ENCODE measurements around the gene DBH.
"Not testable (repeated sequence)": the region's sequence is repeated elsewhere in the genome, so short reads cannot be mapped to it uniquely, and the experiment has no call there.

The DBH gene

DNA sequence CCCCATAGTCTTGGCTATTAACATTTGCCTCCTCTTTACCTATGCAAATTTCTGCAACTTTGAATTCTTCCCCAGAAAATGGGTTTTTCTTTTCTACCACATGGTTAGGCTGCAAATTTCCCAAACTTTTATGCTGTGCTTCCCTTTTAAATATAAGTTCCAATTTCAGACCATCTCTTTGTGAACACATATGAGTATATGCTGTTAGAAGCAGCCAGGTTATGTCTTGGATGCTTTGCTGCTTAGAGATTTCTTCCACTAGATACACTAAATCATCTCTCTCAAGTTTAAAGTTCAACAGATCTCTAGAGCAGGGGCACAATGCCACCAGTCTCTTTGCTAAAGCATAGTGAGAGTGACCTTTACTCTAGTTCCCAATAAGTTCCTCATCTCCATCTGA is 10.2 kb upstream of the DBH start:
- DNase-seq (ENCODE audit: low spot score) = not testable (repeated sequence)

DNA sequence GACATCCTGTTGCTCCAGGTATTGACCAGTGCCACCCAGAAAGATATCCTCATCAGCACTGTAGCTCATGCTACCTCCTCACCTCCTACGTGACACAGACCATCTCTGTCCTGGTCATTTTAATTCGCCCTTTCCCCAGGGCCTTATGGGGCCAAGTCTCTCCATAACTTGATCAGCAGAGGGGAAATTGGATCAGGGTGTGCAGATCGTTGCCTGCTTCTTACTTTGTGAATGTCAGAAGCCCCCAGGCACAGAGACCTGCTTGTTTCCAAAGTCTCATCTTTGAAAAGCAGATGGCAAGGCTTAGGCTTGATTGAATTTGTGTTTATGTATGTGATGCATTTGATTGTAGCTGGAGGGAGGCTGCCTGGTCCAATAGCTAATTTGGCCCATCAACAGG is 8.8 kb upstream of the DBH start:
- DNase-seq (ENCODE audit: low spot score) = no peak

DNA sequence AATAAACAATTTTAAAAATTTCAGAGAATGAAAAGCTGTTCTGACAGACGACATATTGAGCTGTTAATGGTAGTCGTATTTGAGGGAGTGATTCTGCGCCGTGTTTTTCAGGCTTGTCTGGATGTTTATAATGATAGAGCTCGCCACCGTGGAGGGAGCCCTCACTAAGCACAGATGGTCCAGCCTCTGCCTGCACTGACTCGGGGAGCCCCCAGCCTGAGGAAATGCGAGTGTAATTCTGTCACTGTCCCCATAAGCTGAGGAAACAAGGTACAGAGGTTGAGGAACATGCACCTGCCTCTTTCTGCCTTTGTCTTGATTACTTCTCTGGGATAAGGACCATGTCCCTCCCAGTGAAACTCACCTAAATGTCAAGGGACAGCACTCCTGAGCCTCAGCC is 7.4 kb upstream of the DBH start:
- no peak for DNase-seq (ENCODE audit: low spot score)

DNA sequence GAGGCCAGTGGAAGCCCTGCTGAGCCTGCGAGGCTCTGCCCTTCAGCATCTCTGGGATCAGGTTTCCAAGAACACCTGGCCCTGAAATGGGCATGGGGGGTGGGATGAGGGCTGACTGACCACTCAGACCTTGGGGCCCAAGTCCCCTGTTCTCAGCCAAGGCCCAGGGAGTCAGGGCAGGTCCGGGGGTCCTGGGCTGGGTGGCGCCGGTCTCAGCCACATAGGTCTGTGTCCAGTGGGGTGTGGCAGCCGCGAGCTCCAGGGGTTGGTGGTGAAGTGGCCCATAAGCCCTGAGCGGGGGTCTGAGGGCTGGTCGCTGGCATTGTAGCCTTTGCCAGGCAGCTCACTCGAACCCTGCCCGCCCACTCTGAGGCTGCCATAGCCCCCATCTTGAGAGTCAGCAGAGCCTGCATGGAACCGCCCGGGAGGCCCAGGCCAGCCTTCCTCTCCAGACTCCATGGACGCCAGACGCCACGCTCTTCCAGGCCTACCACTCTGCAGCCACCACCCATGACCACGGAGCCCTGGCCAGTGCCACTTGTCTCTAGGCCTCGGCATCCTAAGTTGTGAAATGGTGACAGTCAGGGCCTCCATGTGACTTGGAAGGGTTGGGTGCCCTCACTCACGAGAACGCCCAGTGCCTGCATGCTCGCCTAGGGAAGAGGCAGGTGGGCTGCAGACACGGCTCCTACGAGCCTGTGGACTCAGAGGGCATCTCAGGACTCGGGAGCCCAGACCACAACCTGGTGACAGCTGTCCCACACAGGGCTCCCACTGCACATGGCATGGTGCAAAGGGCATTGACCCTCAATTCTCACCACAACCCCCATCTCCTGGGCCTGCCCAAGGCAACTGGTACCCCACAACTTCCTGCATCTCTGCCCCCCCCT is 6.7 kb upstream of the DBH start:
- DNase-seq (ENCODE audit: low spot score) = no peak

DNA sequence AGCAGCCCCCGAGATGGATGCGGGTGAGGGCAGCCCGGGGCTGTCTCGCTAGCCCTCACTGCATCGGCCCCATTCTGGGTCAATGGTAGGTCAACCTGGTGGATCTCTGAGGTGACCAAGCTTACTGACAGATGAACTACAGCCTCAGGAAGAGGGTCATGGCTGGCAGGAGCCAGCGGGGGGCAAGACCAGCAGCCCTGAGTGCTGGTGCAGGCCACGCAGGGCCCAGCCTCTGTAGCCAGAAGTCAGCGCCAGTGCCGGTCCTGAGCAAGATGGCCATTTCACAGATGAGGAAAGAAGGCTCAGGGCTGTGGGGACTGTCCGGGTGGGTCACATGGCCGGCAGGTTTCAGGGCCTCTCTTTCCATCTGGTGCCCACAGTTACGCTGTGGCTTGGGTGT is 5.1 kb upstream of the DBH start:
- no peak for DNase-seq (ENCODE audit: low spot score)

DNA sequence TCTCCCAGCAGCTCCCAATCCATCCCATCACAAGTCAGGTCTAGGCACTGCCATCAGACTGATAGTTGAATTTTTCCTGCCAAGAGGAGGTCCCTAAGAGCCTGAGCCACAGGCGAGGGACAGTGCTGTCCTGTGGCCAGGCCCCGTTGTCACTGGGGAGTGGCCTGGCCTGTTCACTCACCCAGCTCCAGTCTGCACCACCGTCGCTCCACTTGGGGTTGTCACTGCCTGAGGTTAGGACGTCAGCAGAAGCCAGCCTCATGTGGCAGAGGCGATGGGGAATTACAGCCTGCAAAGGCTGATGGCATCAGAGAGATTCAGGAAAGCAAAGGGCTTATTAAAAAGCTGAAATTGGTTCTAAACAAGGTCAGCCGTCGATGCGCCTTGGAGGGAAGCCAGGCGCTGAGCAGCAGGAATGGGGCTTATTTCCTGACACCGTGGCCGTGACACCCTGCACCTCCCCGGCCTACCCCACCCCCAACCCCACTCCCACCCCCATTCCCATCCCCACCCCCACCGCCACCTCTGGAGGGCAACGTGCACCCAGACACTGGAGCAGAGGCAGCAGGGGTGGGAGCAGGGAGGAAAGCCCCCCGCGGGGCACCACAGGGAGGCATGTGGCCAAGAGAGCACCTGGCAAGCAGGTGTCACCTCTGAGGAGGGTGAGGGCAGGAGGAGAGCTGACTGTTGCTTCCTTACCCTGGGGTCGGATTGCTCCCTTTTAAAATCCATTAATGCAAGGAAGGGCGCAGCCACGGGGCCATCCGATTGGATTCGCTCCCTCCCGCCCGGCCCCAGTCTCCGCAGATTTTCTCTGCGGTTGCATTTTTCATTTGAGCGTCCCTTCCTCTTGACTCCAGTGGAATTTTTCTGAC is 3.1 kb upstream of the DBH start:
- no peak for DNase-seq (ENCODE audit: low spot score)

DNA sequence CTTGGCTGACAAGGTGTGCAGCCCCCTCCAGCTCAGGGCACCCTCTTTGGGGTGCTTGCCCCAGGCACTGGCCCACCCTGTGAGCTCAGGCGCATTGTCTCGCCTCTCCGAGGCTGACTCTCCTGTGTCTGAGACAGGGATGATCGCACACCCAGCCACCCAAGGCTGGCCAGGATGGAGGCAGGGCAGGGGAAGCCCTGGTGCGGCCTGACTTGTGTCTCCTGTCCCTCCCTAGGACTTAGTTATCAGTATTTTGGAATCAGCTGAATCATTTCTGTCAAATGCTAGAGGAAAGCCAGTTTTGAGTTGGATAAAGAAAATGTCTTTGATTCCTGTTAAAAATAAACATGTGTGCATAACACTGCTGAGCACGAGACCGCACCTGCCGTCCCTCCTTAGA is 2.5 kb upstream of the DBH start:
- no peak for DNase-seq (ENCODE audit: low spot score)

DNA sequence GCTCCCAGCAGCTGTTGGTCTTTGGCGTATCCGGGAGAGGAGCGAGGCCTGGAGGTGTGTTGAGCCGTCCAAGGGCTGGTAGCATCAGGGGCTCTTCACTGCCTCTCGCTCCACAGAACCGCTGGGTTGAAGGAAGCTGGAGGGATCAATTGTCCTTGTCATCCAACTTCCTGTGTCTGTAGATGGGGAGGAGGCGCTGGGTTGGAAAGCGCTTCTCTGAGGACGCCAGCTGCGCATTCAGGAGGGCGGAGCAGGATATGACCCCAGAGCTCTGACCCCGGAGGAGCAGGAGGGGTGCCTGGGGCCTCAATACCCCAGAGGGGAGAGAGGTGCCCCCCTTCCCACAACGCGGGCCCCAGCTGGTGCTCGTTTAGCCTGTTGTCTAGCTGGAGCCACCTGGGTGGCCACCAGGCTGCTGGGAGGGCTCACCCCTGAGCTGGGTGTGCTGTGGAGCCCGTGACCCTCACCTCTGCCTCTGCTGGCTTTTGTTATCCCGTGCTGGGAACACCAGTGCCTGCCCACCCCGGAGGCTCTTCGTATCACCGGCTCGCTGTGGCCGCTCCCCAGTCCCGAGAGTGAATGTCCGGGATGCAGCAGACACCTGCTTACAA is 2.0 kb upstream of the DBH start:
- no peak for DNase-seq (ENCODE audit: low spot score)

DNA sequence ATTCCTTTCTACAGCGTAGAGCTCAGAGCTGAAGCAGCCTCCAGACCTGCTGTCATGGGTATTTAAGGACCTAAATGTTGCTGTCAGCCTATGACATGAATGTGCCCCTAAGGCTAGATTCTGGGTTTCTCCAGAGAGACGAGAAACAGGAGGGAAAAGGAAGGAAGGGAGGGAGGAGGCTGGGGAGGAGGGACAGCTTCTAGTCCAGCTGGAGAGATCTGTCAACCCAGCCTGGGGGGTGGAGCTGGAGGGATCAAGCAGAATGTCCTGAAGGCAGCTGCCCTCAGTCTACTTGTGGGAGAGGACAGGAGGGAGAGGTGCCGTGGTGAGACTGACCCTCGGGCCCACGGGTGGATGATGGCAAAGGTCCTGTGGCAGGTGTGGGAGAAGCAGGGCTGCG is 1.1 kb upstream of the DBH start:
- DNase-seq (ENCODE audit: low spot score) = no peak

DNA sequence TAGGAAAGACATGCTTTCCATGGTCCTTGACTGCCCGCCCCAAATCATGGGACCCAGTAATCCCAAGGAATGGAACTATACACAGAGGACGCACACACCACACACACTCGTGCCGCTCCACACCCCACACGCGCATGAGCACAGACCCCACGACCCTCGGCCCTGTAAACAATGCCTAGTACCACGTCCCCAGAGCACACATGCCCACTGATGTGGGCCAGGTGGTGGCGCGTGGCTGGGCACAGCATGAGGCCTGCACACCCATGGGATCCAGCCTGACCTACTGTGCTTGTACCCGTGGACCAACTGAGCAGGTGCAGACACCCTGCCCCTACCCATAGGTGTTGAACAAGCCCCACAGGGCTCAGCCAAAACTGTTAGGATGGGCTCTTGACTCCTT is 739 bp downstream of the DBH start:
- DNase-seq (ENCODE audit: low spot score) = no peak

DNA sequence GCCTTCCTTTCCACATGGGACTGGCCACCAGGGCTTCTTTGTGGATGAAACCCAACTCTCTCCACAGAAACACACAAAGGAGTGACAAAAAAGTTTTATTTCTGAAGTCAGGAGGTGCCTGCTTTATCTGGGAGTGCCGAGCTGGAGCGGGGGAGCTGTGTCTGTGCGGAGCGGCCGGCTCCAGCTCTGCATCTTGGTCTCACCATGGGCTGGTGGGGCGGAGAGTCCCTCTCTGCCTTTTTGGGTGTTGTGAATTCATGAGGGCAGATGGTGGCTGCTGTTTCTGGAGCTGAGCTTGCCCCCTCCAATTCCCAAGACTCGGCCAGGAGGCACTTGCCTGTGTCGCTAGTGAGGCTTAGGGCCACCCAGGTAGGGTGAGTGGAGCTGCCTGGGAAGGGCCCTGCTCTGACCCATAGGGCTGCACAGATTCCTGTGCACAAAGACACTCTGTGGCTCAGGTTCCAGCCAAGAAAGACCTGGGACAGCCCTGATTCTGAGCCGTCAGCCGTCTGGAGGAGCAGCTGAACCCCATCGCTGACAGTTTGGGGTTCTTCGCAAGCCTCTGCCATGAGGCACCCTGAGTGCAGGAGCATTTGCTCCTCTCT is 1.4 kb downstream of the DBH start:
- no peak for DNase-seq (ENCODE audit: low spot score)

DNA sequence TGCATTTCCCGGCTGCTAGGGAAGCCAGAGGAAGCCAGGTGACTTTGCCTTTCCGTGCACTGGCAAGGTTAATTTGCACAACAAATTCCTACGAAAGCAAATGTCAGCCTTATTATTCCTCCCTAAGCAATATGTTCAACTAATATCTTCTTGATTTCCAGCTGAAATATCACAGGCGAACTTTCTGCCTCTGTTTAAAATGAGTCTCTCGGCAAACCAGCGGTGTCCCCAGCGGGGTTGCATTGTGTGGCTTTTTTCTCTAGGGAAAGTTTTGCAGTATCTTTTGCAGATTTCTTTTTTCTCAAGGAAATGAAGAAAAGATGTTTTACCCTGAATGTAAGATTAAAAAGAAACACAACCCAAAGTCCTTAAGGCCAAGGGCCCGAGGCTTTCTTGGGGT is 1.9 kb downstream of the DBH start:
- no peak for DNase-seq (ENCODE audit: low spot score)

DNA sequence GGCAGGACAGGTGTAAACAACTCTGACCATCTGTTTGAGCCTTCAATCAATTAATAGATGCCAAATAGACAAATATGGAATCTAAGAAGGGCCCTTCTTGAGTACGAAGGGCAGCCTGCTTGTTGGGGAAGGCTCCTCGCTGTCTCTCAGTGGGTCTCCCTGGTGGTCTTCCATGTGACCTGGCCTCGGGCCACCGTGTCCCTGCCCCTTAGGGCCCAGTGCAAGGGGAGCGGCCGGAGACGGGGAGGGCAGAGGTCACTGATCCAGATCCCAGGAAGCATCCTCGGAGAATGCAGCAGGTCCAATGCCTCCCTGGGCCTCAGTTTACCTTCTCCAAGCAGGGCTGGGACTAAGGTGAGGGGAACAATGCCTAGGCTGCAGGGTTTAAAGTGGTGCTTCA is 2.5 kb downstream of the DBH start:
- no peak for DNase-seq (ENCODE audit: low spot score)

DNA sequence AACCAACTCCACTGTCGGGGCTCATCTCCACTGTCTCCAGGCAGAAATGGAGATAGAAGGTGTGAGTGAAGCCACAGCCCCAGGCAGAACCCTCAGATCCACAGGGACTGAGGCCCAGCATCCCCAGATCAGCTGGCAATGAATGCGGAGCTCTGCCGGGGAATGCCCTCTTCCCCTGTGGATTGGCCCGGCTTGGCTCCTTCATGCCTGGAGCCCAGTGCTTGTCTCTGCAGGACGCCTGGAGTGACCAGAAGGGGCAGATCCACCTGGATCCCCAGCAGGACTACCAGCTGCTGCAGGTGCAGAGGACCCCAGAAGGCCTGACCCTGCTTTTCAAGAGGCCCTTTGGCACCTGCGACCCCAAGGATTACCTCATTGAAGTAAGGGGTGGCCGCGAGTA is 3.5 kb downstream of the DBH start:
- DNase-seq (ENCODE audit: low spot score) = no peak

DNA sequence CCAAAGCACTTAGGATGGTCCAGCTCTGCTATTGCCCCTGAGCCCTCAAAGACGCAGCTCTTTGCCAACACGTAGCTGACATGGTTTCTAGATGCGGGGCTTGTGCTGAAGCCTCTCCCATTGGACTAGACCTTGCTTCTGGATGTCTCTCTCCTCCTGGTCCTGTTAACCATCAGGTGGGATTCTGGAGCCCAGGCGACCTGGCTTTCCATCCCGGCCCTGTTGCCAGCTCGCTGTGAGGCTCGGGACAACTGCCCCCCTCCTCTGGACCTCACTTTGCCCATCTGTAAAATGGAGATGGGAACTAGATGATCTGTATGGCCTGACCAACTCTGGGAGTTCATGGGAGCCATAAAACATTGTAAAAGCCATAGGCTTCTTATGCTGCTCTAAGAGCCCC is 4.0 kb downstream of the DBH start:
- DNase-seq (ENCODE audit: low spot score) = no peak

DNA sequence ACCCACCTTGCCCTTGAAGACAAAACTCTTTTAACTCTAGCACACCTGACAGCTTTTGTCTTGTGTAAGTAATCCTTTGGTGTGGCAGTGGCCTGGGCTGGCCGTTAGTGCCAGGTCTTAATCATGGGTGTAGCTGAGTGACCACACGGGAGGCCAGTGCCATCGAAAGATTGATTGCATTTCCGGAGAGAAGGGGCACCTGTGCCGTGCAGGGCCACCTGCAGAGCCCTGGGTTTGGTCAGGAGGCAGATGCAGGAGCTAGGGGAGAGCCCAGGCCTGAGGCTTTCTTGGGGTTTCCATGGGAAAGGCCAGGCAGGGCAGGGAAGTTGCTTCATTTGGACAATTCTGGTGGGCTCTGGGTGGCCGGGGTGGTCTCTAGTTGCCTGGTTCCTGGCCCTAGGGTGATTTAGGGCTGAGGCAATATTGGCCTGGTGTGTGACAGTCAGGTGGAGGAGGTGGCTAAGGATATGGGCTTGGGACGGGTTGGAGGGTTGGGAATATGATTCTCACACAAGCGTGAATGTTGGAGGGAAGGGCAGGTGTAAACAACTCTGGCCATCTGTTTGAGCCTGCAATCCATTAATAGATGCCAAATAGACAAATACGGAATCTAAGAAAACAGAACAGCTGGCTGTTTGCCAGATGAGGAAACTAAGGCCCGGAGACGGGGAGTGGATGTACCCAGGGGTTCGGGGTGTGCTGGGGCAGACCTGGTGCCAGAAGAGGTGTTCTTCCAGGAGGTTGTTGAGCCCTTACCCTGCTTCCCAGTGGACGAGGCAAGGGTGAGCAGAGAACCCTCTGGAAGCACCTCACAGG is 4.6 kb downstream of the DBH start:
- no peak for DNase-seq (ENCODE audit: low spot score)

DNA sequence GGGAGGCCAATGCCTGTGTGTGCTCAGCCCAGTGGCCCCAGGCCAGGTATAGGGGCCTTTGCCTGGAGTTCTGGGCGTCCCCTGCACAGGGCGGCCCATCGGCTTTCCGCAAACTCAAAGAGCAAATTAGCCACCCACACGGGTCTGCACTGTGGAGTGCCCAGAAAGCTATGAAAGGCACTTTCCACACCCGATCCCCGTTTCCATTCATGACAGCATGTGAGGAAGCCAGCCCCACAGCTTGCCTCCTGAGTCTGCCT is 5.2 kb downstream of the DBH start:
- no peak for DNase-seq (ENCODE audit: low spot score)

DNA sequence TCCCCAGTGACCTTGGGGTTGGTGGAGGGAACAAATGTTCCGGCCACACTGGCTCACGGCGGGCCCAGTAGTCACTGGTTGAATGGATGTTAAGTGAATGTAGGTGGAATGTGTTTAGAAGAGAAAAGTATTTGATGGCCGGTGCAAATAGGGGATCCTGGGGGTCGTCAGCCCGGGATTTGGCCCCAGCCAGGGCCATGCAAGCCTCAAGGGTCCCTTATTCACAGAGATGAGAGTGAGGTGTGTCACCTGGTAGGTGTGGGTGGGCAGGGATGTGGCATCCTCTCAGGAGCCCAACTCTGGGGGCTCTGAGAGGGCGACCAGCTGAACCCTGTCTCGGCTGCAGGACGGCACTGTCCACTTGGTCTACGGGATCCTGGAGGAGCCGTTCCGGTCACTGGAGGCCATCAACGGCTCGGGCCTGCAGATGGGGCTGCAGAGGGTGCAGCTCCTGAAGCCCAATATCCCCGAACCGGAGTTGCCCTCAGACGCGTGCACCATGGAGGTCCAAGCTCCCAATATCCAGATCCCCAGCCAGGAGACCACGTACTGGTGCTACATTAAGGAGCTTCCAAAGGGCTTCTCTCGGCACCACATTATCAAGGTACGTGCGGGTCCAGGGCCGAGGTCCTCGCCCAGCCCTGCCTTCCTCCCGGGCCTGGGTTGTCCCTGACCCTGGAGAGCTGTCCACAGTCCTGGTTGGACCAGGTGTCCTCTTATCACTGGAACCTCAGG is 5.9 kb downstream of the DBH start:
- no peak for DNase-seq (ENCODE audit: low spot score)

DNA sequence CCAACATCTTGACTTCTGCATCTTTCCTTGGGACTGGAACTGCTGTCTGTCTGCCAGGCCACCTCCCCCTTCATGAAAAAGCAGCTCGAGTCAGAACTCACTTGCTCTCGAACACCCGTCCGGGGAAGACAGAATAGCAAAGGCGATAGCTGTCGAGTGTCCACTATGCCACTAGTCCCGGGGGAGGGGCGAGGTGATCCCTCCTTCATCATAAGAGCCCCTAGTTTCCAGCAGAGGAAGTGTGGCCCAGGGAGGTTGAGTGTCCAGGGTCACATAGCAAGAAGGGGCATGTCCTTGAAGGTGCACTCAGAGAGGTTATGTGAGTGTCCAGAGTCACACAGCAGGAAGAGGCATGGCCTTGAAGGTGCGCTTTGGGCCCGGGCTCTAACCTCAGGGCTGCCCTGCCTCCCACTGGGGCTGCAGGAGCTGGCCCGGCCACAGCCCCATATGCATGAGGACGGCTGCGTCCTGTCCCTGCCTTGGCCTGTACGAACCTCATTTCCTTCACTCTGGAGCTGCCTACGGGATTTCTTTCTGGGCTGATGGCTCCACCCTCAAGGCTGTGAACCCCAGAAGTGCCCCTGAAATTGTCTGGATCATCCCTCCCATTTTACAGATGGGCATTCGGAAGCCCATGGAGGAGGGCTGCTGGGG is 6.7 kb downstream of the DBH start:
- DNase-seq (ENCODE audit: low spot score) = no peak

DNA sequence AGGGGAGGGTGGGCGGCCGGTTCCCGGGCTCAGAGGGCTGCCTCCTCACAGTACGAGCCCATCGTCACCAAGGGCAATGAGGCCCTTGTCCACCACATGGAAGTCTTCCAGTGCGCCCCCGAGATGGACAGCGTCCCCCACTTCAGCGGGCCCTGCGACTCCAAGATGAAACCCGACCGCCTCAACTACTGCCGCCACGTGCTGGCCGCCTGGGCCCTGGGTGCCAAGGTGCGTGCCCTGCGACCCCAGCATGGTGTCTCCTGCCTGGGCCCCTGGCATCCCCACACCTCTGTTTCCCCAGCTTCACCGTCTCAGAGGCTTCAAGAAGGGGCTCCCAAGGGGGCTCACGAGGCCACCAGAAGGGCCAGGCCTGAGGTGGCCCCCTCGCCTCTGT is 7.2 kb downstream of the DBH start:
- no peak for DNase-seq (ENCODE audit: low spot score)
